A673 (cell line): ENCODE data around the gene CASP2.

Experiments
- EZH2 ChIP-seq: fragments of 200-600 bp; sonication (generic); IDR thresholded peaks from 2 replicates; pipeline ENCODE4 v1.6.1; 2017; ENCODE audit warnings: borderline replicate concordance, low read depth, mild to moderate bottlenecking, mixed read lengths, antibody characterized with exemption, low read length; ENCODE audit not compliant: poor library complexity, severe bottlenecking
- TF ChIP-seq, protein P1 (sequence below): fragments of 300-800, 200-600 bp; sonication (generic); conservative IDR thresholded peaks from 2 replicates; pipeline ENCODE4 v1.5.1; 2017; ENCODE audit warnings: low read depth, mild to moderate bottlenecking, antibody characterized with exemption, low read length, moderate library complexity, mixed read lengths

DNA sequence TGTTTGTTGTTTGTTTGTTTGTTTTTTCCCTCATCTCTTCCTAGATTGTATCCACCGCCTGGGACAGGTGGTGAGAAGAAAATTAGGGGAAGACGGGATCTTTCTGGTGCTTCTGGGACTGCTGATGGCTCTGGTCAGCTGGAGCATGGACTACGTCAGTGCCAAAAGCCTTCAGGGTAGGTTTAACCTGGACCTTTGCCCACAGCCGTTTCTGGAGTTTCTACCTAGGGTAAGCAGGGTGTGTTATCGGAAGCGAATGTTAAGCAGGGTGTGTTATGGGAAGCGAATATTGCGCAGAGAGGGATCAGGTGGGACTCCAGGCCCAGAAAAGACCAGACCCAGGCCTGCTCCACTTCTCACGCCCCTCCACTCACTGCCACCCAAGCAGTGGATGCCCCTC, 32.5 kb downstream of the CASP2 start:
- TF ChIP-seq, protein P1, sequence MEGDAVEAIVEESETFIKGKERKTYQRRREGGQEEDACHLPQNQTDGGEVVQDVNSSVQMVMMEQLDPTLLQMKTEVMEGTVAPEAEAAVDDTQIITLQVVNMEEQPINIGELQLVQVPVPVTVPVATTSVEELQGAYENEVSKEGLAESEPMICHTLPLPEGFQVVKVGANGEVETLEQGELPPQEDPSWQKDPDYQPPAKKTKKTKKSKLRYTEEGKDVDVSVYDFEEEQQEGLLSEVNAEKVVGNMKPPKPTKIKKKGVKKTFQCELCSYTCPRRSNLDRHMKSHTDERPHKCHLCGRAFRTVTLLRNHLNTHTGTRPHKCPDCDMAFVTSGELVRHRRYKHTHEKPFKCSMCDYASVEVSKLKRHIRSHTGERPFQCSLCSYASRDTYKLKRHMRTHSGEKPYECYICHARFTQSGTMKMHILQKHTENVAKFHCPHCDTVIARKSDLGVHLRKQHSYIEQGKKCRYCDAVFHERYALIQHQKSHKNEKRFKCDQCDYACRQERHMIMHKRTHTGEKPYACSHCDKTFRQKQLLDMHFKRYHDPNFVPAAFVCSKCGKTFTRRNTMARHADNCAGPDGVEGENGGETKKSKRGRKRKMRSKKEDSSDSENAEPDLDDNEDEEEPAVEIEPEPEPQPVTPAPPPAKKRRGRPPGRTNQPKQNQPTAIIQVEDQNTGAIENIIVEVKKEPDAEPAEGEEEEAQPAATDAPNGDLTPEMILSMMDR, result no peak
- no peak for TF ChIP-seq EZH2
